K562 (cell line): Measurements from ENCODE around the gene USP1.

Experiments used
- CREM ChIP-seq: IDR thresholded peaks from 2 replicates; pipeline ENCODE4 v1.6.1; 2014; ENCODE audit warnings: antibody characterized with exemption, low read depth
- FOXA1 ChIP-seq: fragments of 450-650 bp; IDR thresholded peaks from 2 replicates; pipeline ENCODE4 v1.6.1; 2016; ENCODE audit warnings: mild to moderate bottlenecking, borderline replicate concordance
- HDAC1 ChIP-seq, 2 experiments: fragments of 450-650 bp; IDR thresholded peaks; 2 replicates each; pipeline ENCODE4 v1.6.1; 2016 to 2017; ENCODE audit warnings: inconsistent platforms in 1 of 2, mild to moderate bottlenecking in 1 of 2, moderate library complexity in 1 of 2
- HMG20B ChIP-seq: fragments of 250-450 bp; sonication (Bioruptor Pico); IDR thresholded peaks from 2 replicates; pipeline ENCODE4 v1.5.0; 2021; ENCODE audit warnings: mild to moderate bottlenecking
- JUNB ChIP-seq: fragments of 450-650 bp; formaldehyde crosslinking; conservative IDR thresholded peaks from 2 replicates; pipeline ENCODE4 v1.4.0; 2020; ENCODE audit warnings: mild to moderate bottlenecking
- SMARCE1 ChIP-seq: fragments of 450-650 bp; IDR thresholded peaks from 2 replicates; pipeline ENCODE4 v1.7.1; 2016; ENCODE audit warnings: mild to moderate bottlenecking
- ZKSCAN8 ChIP-seq: fragments of 200-800 bp; sonication (Bioruptor generic); IDR thresholded peaks from 2 replicates; pipeline ENCODE4 v1.6.1; 2016; ENCODE audit warnings: missing genetic modification characterization, missing compliant biosample characterization
- ZZZ3 ChIP-seq: fragments of 450-650 bp; IDR thresholded peaks from 2 replicates; pipeline ENCODE4 v1.6.1; 2016; ENCODE audit warnings: antibody characterized with exemption, mild to moderate bottlenecking, moderate library complexity
- TF ChIP-seq, protein P1 (sequence below), 3 experiments: IDR thresholded peaks in 2 of 3; conservative IDR thresholded peaks in 1 of 3; 2 replicates each; pipeline ENCODE4 v1.5.1; 2011 to 2012; ENCODE audit warnings: low read length in 3 of 3, mild to moderate bottlenecking in 3 of 3, control low read depth in 2 of 3, improper control_type of control experiment in 1 of 3, inconsistent platforms in 1 of 3, low read depth in 1 of 3, mixed read lengths in 1 of 3, moderate library complexity in 1 of 3; ENCODE audit not compliant: insufficient read depth in 2 of 3
- TF ChIP-seq, protein P2 (sequence below), 2 experiments: fragments of 200-800 bp in 1 of 2; sonication (Bioruptor generic) in 1 of 2; sonication (generic) in 1 of 2; formaldehyde crosslinking in 1 of 2; IDR thresholded peaks in 1 of 2; conservative IDR thresholded peaks in 1 of 2; 2 replicates each; pipeline versions ENCODE4 v1.5.0 to v1.6.1; 2016 to 2020; ENCODE audit warnings: missing compliant biosample characterization in 1 of 2, missing genetic modification characterization in 1 of 2, missing genetic modification reagents in 1 of 2

DNA sequence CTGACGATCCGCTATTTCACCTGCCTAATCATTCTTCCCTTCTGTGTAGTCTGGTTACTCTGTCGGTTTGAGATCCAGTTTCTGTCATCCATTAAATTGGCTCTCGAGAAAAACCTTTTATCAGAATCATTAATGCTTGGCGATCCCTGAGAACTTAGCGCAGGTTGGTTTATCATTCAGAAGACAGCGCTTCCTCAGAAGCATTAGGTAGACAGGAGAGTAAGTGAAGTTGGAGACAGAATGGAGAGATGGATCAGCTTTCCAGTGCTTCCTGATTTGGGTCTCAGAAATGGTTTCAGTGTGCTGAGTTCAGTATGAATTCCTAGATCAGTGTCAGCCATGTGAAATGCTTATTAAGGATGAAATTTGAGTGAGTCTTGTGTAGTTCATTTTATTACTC lies 1.3 kb downstream of the USP1 start:
- TF ChIP-seq ZKSCAN8 (CRISPR knock-in tag) (no peak), CREM (no peak), HDAC1 (IDR thresholded peaks at IDR 0.05) (no peak), ZZZ3 (no peak), JUNB (no peak), HMG20B (CRISPR knock-in tag) (no peak), SMARCE1 (no peak), FOXA1 (no peak)
- TF ChIP-seq, protein P1, sequence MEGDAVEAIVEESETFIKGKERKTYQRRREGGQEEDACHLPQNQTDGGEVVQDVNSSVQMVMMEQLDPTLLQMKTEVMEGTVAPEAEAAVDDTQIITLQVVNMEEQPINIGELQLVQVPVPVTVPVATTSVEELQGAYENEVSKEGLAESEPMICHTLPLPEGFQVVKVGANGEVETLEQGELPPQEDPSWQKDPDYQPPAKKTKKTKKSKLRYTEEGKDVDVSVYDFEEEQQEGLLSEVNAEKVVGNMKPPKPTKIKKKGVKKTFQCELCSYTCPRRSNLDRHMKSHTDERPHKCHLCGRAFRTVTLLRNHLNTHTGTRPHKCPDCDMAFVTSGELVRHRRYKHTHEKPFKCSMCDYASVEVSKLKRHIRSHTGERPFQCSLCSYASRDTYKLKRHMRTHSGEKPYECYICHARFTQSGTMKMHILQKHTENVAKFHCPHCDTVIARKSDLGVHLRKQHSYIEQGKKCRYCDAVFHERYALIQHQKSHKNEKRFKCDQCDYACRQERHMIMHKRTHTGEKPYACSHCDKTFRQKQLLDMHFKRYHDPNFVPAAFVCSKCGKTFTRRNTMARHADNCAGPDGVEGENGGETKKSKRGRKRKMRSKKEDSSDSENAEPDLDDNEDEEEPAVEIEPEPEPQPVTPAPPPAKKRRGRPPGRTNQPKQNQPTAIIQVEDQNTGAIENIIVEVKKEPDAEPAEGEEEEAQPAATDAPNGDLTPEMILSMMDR (IDR thresholded peaks at IDR 0.05 in 2 of 3, conservative IDR thresholded peaks at IDR 0.05 in 1 of 3; ENCODE audit: insufficient read depth in 2 of 3, low read depth in 1 of 3, low read length in 3 of 3): no peak
- TF ChIP-seq, protein P2, sequence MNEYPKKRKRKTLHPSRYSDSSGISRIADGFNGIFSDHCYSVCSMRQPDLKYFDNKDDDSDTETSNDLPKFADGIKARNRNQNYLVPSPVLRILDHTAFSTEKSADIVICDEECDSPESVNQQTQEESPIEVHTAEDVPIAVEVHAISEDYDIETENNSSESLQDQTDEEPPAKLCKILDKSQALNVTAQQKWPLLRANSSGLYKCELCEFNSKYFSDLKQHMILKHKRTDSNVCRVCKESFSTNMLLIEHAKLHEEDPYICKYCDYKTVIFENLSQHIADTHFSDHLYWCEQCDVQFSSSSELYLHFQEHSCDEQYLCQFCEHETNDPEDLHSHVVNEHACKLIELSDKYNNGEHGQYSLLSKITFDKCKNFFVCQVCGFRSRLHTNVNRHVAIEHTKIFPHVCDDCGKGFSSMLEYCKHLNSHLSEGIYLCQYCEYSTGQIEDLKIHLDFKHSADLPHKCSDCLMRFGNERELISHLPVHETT (CRISPR knock-in tag; conservative IDR thresholded peaks at IDR 0.05 in 1 of 2, IDR thresholded peaks at IDR 0.05 in 1 of 2): no peak
